K562 (cell line): ENCODE data around the gene NFRKB. TPM values are rescaled to one million over a fixed set of nuclear protein-coding genes. Genes with fewer than 3 reads are reported as not detected.

Source experiments
- ATAC-seq: fragments of 200-7000 bp; cut with Tn5 transposase; 3 replicates; pipeline ENCODE4 v1.9.1; 2020; ENCODE audit warnings: moderate library complexity
- BruUV-seq: library from RNA; stranded (reverse); fragments of 400-500 nt; replicated peaks from 2 replicates; lab custom pipeline; 2021; lab: Mats Ljungman, UMichigan
- CTCF ChIA-PET: fragments of 300-600 bp; formaldehyde crosslinking; extraction: SDS; loops from one replicate; lab custom pipeline; 2021; ENCODE audit warnings: low intra/inter-chr PET ratio; lab: Yijun Ruan, JAX
- POLR2A ChIA-PET: fragments of 300-600, 350-650 bp; sonication (Branson Sonifier 250); formaldehyde crosslinking; extraction: SDS; loops from one replicate; lab custom pipeline; 2021; ENCODE audit warnings: antibody characterized with exemption, inconsistent platforms; lab: Yijun Ruan, JAX
- DNase-seq, 4 experiments: peaks; one replicate each; pipeline versions ENCODE4 v3.0.0 to v3.0.0-alpha.2; 2011 to 2018; ENCODE audit warnings: low spot score in 3 of 4, mixed read lengths in 3 of 4; ENCODE audit errors: extremely low read depth in 1 of 4
- FAIRE-seq: peaks from 2 replicates; lab custom pipeline; 2011; peaks lifted over from hg19 to GRCh38; lab: Jason Lieb, UNC
- H2AFZ ChIP-seq: 2 replicates; pipeline ENCODE4 v1.6.0; 2011; ENCODE audit warnings: low read depth, low read length, control low read depth, inconsistent platforms
- H3K27ac ChIP-seq: fragments of 200-600 bp; 3 replicates; pipeline ENCODE4 v1.8.0; 2011; ENCODE audit warnings: low read depth, mild to moderate bottlenecking, control low read depth, inconsistent platforms, low read length, moderate library complexity, mixed read lengths; ENCODE audit errors: extremely low read depth
- H3K27me3 ChIP-seq, 2 experiments: fragments of 300-600 bp in 1 of 2; 2 replicates in 1 of 2; 3 replicates in 1 of 2; pipeline versions ENCODE4 v1.6.0 to v1.8.0; 2011; ENCODE audit warnings: inconsistent platforms in 2 of 2, low read length in 2 of 2, mild to moderate bottlenecking in 1 of 2, mixed read lengths in 1 of 2, moderate library complexity in 1 of 2; ENCODE audit not compliant: control insufficient read depth in 2 of 2, insufficient read depth in 2 of 2
- H3K36me3 ChIP-seq: fragments of 300-600 bp; 3 replicates; pipeline ENCODE4 v1.8.0; 2011; ENCODE audit warnings: mild to moderate bottlenecking, low read length, inconsistent platforms; ENCODE audit not compliant: control insufficient read depth, insufficient read depth
- H3K4me1 ChIP-seq, 2 experiments: fragments of 200-600 bp in 1 of 2; replicated peaks in 1 of 2; 2 replicates in 1 of 2; 3 replicates in 1 of 2; pipeline versions ENCODE4 v1.5.1 to v1.8.0; 2011; ENCODE audit warnings: inconsistent platforms in 2 of 2, low read length in 2 of 2, mild to moderate bottlenecking in 1 of 2, mixed read lengths in 1 of 2, moderate library complexity in 1 of 2; ENCODE audit not compliant: control insufficient read depth in 2 of 2, insufficient read depth in 2 of 2
- H3K4me2 ChIP-seq: 2 replicates; pipeline ENCODE4 v1.6.1; 2011; ENCODE audit warnings: low read length, control low read depth, inconsistent platforms, mixed read lengths; ENCODE audit not compliant: insufficient read depth
- H3K4me3 ChIP-seq: fragments of 200-600 bp; sonication (generic), shearing (Covaris generic); 2 replicates; pipeline ENCODE4 v1.5.1; 2016; ENCODE audit warnings: control low read depth, inconsistent platforms
- H3K79me2 ChIP-seq: fragments of 200-600 bp; 3 replicates; pipeline ENCODE4 v1.8.0; 2011; ENCODE audit warnings: low read length, inconsistent platforms; ENCODE audit not compliant: control insufficient read depth, insufficient read depth
- H3K9ac ChIP-seq, 2 experiments: 2 replicates each; pipeline versions ENCODE4 v1.6.0 to v1.6.1; 2011; ENCODE audit warnings: low read depth in 2 of 2, low read length in 2 of 2, control low read depth in 1 of 2, inconsistent platforms in 1 of 2, mild to moderate bottlenecking in 1 of 2, mixed read lengths in 1 of 2; ENCODE audit not compliant: insufficient read depth in 1 of 2
- H3K9me1 ChIP-seq: one replicate; pipeline ENCODE4 v1.6.0; 2011; ENCODE audit warnings: inconsistent platforms, mild to moderate bottlenecking, low read length, moderate library complexity; ENCODE audit not compliant: control insufficient read depth, insufficient read depth
- H3K9me3 ChIP-seq: replicated peaks from 2 replicates; pipeline ENCODE4 v1.5.1; 2011; ENCODE audit warnings: low read depth, low read length, inconsistent platforms; ENCODE audit not compliant: control insufficient read depth, insufficient read depth
- H4K20me1 ChIP-seq: replicated peaks from 2 replicates; pipeline ENCODE4 v1.6.1; 2011; ENCODE audit warnings: low read length, inconsistent platforms, mixed read lengths; ENCODE audit not compliant: control insufficient read depth, insufficient read depth
- E2F4 ChIP-seq: sonication (generic); formaldehyde crosslinking; IDR thresholded peaks from 2 replicates; pipeline ENCODE4 v1.8.0; 2022; ENCODE audit warnings: mild to moderate bottlenecking, low read depth, missing genetic modification reagents
- HDGF ChIP-seq: fragments of 450-650 bp; IDR thresholded peaks from 2 replicates; pipeline ENCODE4 v1.6.1; 2016
- HNRNPL ChIP-seq: fragments of 200-400 bp; formaldehyde crosslinking; IDR thresholded peaks from 2 replicates; pipeline ENCODE4 v1.6.1; 2017; ENCODE audit warnings: low read depth, mild to moderate bottlenecking, low read length
- HNRNPUL1 ChIP-seq: fragments of 200-400 bp; formaldehyde crosslinking; IDR thresholded peaks from 2 replicates; pipeline ENCODE4 v1.6.1; 2017; ENCODE audit warnings: low read length
- IRF9 ChIP-seq: fragments of 450-650 bp; IDR thresholded peaks from 2 replicates; pipeline ENCODE4 v1.6.1; 2016; ENCODE audit warnings: missing biosample characterization, missing genetic modification characterization
- SAFB ChIP-seq: fragments of 200-400 bp; formaldehyde crosslinking; IDR thresholded peaks from 2 replicates; pipeline ENCODE4 v1.6.1; 2017; ENCODE audit warnings: low read depth, low read length, borderline replicate concordance
- SIN3B ChIP-seq: fragments of 450-650 bp; IDR thresholded peaks from 2 replicates; pipeline ENCODE4 v1.6.1; 2017; ENCODE audit warnings: low read depth, mild to moderate bottlenecking, moderate library complexity
- TCF3 ChIP-seq: sonication (generic); formaldehyde crosslinking; IDR thresholded peaks from 2 replicates; pipeline ENCODE4 v1.4.0; 2020; ENCODE audit warnings: mild to moderate bottlenecking, missing genetic modification reagents
- THRA ChIP-seq: fragments of 450-650 bp; IDR thresholded peaks from 2 replicates; pipeline ENCODE4 v1.6.1; 2017; ENCODE audit warnings: mild to moderate bottlenecking, moderate library complexity
- ZNF124 ChIP-seq: sonication (generic); formaldehyde crosslinking; IDR thresholded peaks from 2 replicates; pipeline ENCODE4 v1.8.1; 2022; ENCODE audit warnings: missing genetic modification reagents
- ZNF431 ChIP-seq: sonication (generic); formaldehyde crosslinking; IDR thresholded peaks from 2 replicates; pipeline ENCODE4 v1.8.0; 2022; ENCODE audit warnings: mild to moderate bottlenecking, missing genetic modification reagents
- ZNF444 ChIP-seq: fragments of 250-450 bp; sonication (Bioruptor Pico); IDR thresholded peaks from 2 replicates; pipeline ENCODE4 v1.4.0; 2020; ENCODE audit warnings: mild to moderate bottlenecking, moderate library complexity
- WGBS: fragments of 100-300 bp; shearing (Covaris generic); methylation state at CpG from one replicate; pipeline ENCODE4 v1.1.6; 2016; ENCODE audit warnings: low coverage, mixed read lengths; ENCODE audit not compliant: insufficient coverage; ENCODE audit errors: missing lambda C conversion rate; 5-methylcytosine and 5-hydroxymethylcytosine counted together
- in situ Hi-C: fragments of 300-500 bp; cut with MboI; formaldehyde crosslinking; loops from 4 replicates; pipeline ENCODE4 v1.15.0; 2018; ENCODE audit warnings: inconsistent platforms, mixed read lengths
- intact Hi-C: fragments of 100-400 bp; cut with micrococcal nuclease; formaldehyde crosslinking; loops from 2 replicates; pipeline ENCODE4 v1.14.2; 2022
- polyA plus RNA-seq, 8 experiments: library from polyadenylated mRNA; depleted of rRNA in 4 of 8; stranded (reverse) in 5 of 8; unstranded in 3 of 8; fragments of >200 nt; fragmentation: Nextera tagmentation in 2 of 8; fragmentation: Illumina TruSeq in 1 of 8; extraction: Ambion mirVana in 2 of 8; extraction: Trizol in 1 of 8; gene quantifications; 2 replicates each; pipeline versions ENCODE4 v1.2.1 to v1.2.3, GENCODE V29; 2011 to 2014; ENCODE audit warnings: inconsistent platforms in 1 of 8, missing spikeins in 1 of 8
- total RNA-seq, 7 experiments: library from RNA; depleted of rRNA in 6 of 7; stranded (reverse); fragments of >200 nt in 6 of 7; fragmentation: Illumina TruSeq in 2 of 7; extraction: Trizol in 2 of 7; gene quantifications; 2 replicates each; pipeline versions ENCODE4 v1.2.1 to v1.2.3, GENCODE V29; 2011 to 2021; ENCODE audit warnings: low replicate concordance in 1 of 7
- TF ChIP-seq, protein P1 (sequence below): fragments of 450-650 bp; conservative IDR thresholded peaks from 2 replicates; pipeline ENCODE4 v1.6.1; 2016; ENCODE audit warnings: missing genetic modification characterization, low read depth, mild to moderate bottlenecking, missing compliant biosample characterization, moderate library complexity
- TF ChIP-seq, protein P2 (sequence below): sonication (generic); formaldehyde crosslinking; IDR thresholded peaks from 2 replicates; pipeline ENCODE4 v1.8.0; 2023; ENCODE audit warnings: mild to moderate bottlenecking, missing genetic modification reagents

The NFRKB gene
- total and polyA plus RNA-seq, 9 of the 15 experiments (the other 6 are each of a cell fraction or from before 2014, with no cell fraction given): 7.1 to 42.6 (median 23.9) TPM

DNA sequence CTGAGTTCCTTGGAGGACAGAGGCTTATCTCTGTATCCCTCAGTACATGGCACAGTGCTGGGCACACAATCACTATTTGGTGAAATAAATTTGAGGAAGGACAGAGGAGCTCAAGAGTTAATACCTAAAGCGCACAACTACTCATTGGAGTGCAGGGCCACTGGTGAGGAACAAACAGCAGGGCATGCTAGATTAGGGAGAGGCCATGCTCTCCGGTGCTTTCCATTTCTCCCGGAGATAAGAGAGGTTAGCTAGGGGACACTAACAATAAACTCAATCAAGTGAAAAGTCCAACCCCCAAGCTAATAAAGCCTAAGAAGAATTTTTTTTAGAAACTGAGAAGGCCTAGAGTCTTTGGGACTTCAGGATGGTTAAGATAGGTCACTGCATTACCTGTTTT, 29.1 kb downstream of the NFRKB start (continued):
- TF ChIP-seq THRA (no peak), HNRNPL (no peak), TCF3 (CRISPR knock-in tag) (peak; percentile 60), SAFB (no peak), SIN3B (no peak)
- TF ChIP-seq, protein P1, sequence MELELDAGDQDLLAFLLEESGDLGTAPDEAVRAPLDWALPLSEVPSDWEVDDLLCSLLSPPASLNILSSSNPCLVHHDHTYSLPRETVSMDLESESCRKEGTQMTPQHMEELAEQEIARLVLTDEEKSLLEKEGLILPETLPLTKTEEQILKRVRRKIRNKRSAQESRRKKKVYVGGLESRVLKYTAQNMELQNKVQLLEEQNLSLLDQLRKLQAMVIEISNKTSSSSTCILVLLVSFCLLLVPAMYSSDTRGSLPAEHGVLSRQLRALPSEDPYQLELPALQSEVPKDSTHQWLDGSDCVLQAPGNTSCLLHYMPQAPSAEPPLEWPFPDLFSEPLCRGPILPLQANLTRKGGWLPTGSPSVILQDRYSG (tag): no peak
- TF ChIP-seq, protein P2, sequence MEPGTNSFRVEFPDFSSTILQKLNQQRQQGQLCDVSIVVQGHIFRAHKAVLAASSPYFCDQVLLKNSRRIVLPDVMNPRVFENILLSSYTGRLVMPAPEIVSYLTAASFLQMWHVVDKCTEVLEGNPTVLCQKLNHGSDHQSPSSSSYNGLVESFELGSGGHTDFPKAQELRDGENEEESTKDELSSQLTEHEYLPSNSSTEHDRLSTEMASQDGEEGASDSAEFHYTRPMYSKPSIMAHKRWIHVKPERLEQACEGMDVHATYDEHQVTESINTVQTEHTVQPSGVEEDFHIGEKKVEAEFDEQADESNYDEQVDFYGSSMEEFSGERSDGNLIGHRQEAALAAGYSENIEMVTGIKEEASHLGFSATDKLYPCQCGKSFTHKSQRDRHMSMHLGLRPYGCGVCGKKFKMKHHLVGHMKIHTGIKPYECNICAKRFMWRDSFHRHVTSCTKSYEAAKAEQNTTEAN (CRISPR knock-in tag): no peak
- TF ChIP-seq, all 486 proteins: peak for 10

DNA sequence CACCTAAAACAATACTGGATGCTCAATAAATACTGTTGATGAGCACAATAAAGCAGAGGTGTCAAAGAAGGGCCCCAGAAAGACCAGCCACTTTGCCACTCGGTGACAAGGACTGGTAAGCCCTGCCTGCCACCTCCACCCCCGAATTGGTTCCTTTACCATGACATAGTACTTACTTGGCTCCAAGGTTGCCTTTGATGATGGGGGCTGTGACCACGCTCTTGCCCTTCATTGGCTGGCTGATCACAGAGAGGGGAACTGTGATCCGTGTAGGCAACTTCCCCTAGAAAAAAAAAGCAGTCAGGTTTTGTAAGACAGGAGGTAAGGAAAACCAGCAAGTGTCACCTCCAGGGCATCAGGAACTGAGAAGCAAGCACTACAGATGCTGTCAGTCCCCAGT, 29.7 kb downstream of the NFRKB start:
- POLR2A ChIA-PET: no interaction called here
- no peak overlapping the region for H3K4me2 ChIP-seq
- intact Hi-C loops: loop anchor here (10.0 kb wide), 1 partner anchor 101 kb away; no protein-coding TSS in a partner anchor
- H3K36me3 ChIP-seq: peaks cover 89% of the 10 kb centered on the region
- no peak overlapping the region for H3K4me3 ChIP-seq
- in situ Hi-C loops: no loop called here
- no peak overlapping the region for H2AFZ ChIP-seq
- H3K27me3 ChIP-seq: no peaks in the 10 kb centered on the region
- DNase-seq: no peak
- H4K20me1 ChIP-seq: no peaks in the 10 kb centered on the region
- peaks cover 4 to 10% of the 10 kb centered on the region in 2 experiments; a peak in 4 of 5 replicates for H3K4me1 ChIP-seq
- H3K79me2 ChIP-seq: no peaks in the 10 kb centered on the region
- H3K9ac ChIP-seq: no peak overlapping the region
- CTCF ChIA-PET: no interaction called here
- no peak for FAIRE-seq
- H3K9me3 ChIP-seq: no peaks in the 10 kb centered on the region
- WGBS: 85% methylated on average over 4 of the region's 4 CpGs
- no TSS peak for BruUV-seq
- H3K9me1 ChIP-seq: no peaks in the 10 kb centered on the region
- no peak for ATAC-seq
- no peak overlapping the region for H3K27ac ChIP-seq
- TF ChIP-seq IRF9 (tag) (no peak), HNRNPL (no peak), HDGF (no peak), ZNF431 (CRISPR knock-in tag) (no peak), E2F4 (CRISPR knock-in tag) (no peak), HNRNPUL1 (no peak), ZNF444 (CRISPR knock-in tag) (no peak), ZNF124 (no peak)
